ENCODE measurements around the gene RGSL1. TPM values are rescaled to one million over a fixed set of nuclear protein-coding genes. Genes with fewer than 3 reads are reported as not detected.
"Not testable (repeated sequence)": the region's sequence is repeated elsewhere in the genome, so short reads cannot be mapped to it uniquely, and the experiment has no call there.

RGSL1 gene
- total RNA-seq, 1 donor from 2014 or later: not detected

- DNase-seq: no peak
- H3K4me3 ChIP-seq: no peak overlapping the region
- H3K27me3 ChIP-seq: no peaks in the 10 kb centered on the region
- ATAC-seq: no peak
- TF ChIP-seq, protein P1, sequence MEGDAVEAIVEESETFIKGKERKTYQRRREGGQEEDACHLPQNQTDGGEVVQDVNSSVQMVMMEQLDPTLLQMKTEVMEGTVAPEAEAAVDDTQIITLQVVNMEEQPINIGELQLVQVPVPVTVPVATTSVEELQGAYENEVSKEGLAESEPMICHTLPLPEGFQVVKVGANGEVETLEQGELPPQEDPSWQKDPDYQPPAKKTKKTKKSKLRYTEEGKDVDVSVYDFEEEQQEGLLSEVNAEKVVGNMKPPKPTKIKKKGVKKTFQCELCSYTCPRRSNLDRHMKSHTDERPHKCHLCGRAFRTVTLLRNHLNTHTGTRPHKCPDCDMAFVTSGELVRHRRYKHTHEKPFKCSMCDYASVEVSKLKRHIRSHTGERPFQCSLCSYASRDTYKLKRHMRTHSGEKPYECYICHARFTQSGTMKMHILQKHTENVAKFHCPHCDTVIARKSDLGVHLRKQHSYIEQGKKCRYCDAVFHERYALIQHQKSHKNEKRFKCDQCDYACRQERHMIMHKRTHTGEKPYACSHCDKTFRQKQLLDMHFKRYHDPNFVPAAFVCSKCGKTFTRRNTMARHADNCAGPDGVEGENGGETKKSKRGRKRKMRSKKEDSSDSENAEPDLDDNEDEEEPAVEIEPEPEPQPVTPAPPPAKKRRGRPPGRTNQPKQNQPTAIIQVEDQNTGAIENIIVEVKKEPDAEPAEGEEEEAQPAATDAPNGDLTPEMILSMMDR (IDR thresholded peaks at IDR 0.05): no peak
- no peak overlapping the region for H3K27ac ChIP-seq
- no peaks in the 10 kb centered on the region for H3K36me3 ChIP-seq
- H3K9me3 ChIP-seq: peaks cover 5% of the 10 kb centered on the region
- intact Hi-C loops (cut with DNase I): no loop called here
- H3K4me1 ChIP-seq: no peaks in the 10 kb centered on the region
These were observed 75.4 kb downstream of the RGSL1 start for GRCh38 chr1:182525342-182525741.

GRCh38 chr1:182527680-182528079 is 77.7 kb downstream of the RGSL1 start:
- no peaks in the 10 kb centered on the region for H3K27me3 ChIP-seq

GRCh38 chr1:182528206-182528605 is 78.3 kb downstream of the RGSL1 start:
- H3K27ac ChIP-seq; intact Hi-C loops (cut with DNase I); H3K9me3 ChIP-seq; H3K4me1 ChIP-seq; H3K4me3 ChIP-seq; ATAC-seq; DNase-seq; H3K36me3 ChIP-seq; H3K27me3 ChIP-seq: not testable (repeated sequence)

More at GRCh38 chr1:182527680-182528079, 77.7 kb downstream of the RGSL1 start:
- no peak overlapping the region for H3K27ac ChIP-seq
- no peaks in the 10 kb centered on the region for H3K36me3 ChIP-seq
- H3K4me1 ChIP-seq: no peaks in the 10 kb centered on the region
- DNase-seq (no peak), ATAC-seq (no peak)
- no peak overlapping the region for H3K4me3 ChIP-seq
- intact Hi-C loops (cut with DNase I): no loop called here
- H3K9me3 ChIP-seq: peaks cover 5% of the 10 kb centered on the region
- TF ChIP-seq, protein P1 (IDR thresholded peaks at IDR 0.05): no peak

DNA sequence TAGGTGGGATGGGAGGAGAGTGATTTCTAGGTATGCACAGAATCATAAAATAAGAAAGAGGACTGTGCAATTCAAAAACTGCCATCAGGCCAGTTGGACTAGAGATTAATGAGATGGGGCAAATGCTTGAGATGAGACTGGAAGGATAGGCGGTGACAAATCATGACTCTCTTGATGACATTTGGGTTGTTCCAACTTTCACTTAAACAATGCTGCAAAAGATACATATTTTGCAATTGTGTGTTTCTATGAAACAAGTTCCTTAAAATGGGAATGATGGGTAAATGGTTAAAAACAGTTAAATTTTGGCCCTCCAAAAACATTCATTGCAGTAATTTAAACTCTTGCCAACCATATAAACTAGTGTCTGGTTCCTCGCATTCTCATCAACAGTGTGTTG is 84.0 kb downstream of the RGSL1 start:
- ATAC-seq (no peak), DNase-seq (no peak)
- Histone ChIP-seq H3K27ac (no peak overlapping the region), H3K9me3 (no peaks in the 10 kb centered on the region), H3K36me3 (no peaks in the 10 kb centered on the region), H3K27me3 (no peaks in the 10 kb centered on the region), H3K4me3 (no peak overlapping the region), H3K4me1 (no peaks in the 10 kb centered on the region)
- TF ChIP-seq, protein P1 (IDR thresholded peaks at IDR 0.05): no peak
- intact Hi-C loops (cut with DNase I): no loop called here

DNA sequence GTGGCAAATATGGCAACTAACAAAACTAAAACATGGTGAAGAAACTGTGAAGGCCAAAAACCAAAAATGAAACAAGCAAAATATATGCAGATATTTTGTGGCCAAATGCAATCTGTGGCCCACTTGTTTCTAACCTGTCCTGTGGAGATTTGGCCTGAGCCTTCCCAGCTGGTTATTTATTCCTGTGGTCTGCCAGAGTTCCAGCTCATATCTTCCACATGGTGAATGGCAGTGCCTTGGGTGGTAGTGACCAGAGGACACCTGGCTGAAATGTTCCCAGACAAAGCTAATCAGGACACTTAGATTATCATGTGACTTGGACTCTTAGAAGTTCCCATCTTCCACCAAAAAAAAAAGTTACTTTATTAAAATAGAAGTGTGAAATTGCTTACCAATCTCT is 99.4 kb downstream of the RGSL1 start:
- Histone ChIP-seq H3K27ac (no peak overlapping the region), H3K4me1 (no peaks in the 10 kb centered on the region), H3K9me3 (no peaks in the 10 kb centered on the region), H3K4me3 (no peak overlapping the region), H3K36me3 (no peaks in the 10 kb centered on the region), H3K27me3 (no peaks in the 10 kb centered on the region)
- DNase-seq: no peak
- TF ChIP-seq, protein P1 (IDR thresholded peaks at IDR 0.05): no peak
- no peak for ATAC-seq
- intact Hi-C loops (cut with DNase I): no loop called here

DNA sequence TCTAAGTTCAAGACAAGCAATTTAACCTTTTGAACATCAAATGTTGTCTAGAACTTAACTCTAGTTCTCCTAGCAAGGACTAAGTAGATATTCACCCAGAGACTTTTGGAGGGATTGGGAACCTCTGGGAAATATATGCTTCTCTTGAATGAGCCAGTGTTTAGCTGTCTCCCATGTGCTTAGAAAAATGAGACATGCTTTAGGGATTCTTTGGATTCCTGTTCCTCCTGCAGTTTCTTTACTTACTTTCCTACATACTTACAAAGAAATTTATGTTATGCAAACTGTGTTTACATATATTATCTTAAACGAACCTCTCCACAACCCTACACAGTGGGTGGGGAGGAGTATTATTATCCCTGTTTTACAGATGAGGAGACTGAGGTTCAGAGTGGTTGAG is 99.9 kb downstream of the RGSL1 start:
- TF ChIP-seq, protein P1 (IDR thresholded peaks at IDR 0.05): no peak
- Histone ChIP-seq H3K4me1 (no peaks in the 10 kb centered on the region), H3K27me3 (no peaks in the 10 kb centered on the region), H3K9me3 (no peaks in the 10 kb centered on the region), H3K36me3 (no peaks in the 10 kb centered on the region), H3K27ac (no peak overlapping the region), H3K4me3 (no peak overlapping the region)
- intact Hi-C loops (cut with DNase I): no loop called here
- ATAC-seq: no peak
- DNase-seq: no peak

Data from upper lobe of right lung (tissue), 1 donor.